Colonic mucosa (tissue), 4 donors: ENCODE measurements around the gene EFCAB8. TPM values are rescaled to one million over a fixed set of nuclear protein-coding genes. Genes with fewer than 3 reads are reported as not detected.
"Not testable (repeated sequence)": the region's sequence is repeated elsewhere in the genome, so short reads cannot be mapped to it uniquely, and the experiment has no call there.

Source experiments
- DNase-seq: peaks from one replicate; pipeline ENCODE4 v3.0.0-alpha.2; 2020
- H3K27ac ChIP-seq: fragments of 200-600 bp; one replicate; pipeline ENCODE4 v1.8.0; 2021
- H3K27me3 ChIP-seq: fragments of 200-600 bp; one replicate; pipeline ENCODE4 v1.8.0; 2021
- H3K36me3 ChIP-seq: fragments of 200-600 bp; one replicate; pipeline ENCODE4 v1.8.0; 2021
- H3K4me1 ChIP-seq: fragments of 200-600 bp; one replicate; pipeline ENCODE4 v1.8.0; 2021; ENCODE audit warnings: mild to moderate bottlenecking
- H3K4me3 ChIP-seq: fragments of 200-600 bp; one replicate; pipeline ENCODE4 v1.8.0; 2021
- H3K9ac ChIP-seq, 2 donors: one replicate each; pipeline ENCODE4 v1.7.0; 2013; ENCODE audit warnings: control low read depth in 2 of 2, low read depth in 2 of 2, low read length in 2 of 2
- H3K9me3 ChIP-seq: fragments of 200-600 bp; one replicate; pipeline ENCODE4 v1.8.0; 2021
- intact Hi-C: fragments of 100-400 bp; cut with DNase I; formaldehyde crosslinking; loops from one replicate; pipeline ENCODE4 v1.14.1; 2022
- total RNA-seq, 2 donors: library from RNA; stranded (reverse); fragmentation: NEBNext Ultra II Directional in 1 of 2; extraction: Animal tissue kit (Norgen Biotek cat#: 25700) in 1 of 2; gene quantifications; one replicate each; pipeline ENCODE4 v1.2.1, GENCODE V29; 2021
- TF ChIP-seq, protein P1 (sequence below): fragments of 200-600 bp; IDR thresholded peaks from one replicate; pipeline ENCODE4 v1.8.0; 2022; ENCODE audit warnings: antibody characterized with exemption, mild to moderate bottlenecking
- donor health status: healthy.
- donor health status: DM: no; HTN: no; CAD: no.
- donor health status: DM: no; HTN: no; CAD: no.

EFCAB8 gene
- total RNA-seq, 2 donors from 2014 or later = 0.11 to 0.72 TPM

DNA sequence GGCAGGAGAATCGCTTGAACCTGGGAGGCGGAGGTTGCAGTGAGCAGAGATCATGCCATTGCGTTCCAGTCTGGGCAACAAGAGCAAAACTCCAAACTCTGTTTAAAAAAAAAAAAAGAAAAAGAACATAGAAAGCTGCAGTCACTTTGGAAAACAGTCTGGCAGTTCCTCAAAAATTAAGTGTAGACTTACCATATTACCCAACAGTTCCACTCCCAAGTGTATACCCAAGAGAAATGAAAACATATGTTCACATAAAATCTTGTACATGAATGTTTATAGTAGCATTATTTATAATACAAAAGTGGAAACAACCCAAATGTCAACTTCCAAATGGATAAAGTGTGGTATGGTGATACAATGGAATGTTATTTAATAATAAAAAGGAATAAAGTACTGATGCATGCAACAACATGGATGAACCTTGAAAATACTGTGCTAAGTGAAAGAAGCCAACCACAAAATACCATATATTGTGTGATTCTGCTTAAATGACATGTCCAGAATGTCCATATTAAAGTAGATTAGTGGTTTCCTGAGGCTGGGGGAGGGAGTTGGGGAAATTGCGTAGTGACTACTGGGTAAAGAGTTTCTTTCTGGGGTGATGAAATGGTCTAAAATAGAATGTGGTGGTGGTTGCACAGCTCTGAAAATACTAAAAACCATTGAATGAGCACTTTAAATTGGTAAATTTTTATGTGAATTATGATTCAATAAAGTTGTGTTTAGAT is 82.6 kb downstream of the EFCAB8 start:
- no peaks in the 10 kb centered on the region for H3K36me3 ChIP-seq
- H3K27me3 ChIP-seq = no peaks in the 10 kb centered on the region
- H3K4me1 ChIP-seq = no peaks in the 10 kb centered on the region
- H3K27ac ChIP-seq = no peak overlapping the region
- H3K4me3 ChIP-seq = no peak overlapping the region
- TF ChIP-seq, protein P1, sequence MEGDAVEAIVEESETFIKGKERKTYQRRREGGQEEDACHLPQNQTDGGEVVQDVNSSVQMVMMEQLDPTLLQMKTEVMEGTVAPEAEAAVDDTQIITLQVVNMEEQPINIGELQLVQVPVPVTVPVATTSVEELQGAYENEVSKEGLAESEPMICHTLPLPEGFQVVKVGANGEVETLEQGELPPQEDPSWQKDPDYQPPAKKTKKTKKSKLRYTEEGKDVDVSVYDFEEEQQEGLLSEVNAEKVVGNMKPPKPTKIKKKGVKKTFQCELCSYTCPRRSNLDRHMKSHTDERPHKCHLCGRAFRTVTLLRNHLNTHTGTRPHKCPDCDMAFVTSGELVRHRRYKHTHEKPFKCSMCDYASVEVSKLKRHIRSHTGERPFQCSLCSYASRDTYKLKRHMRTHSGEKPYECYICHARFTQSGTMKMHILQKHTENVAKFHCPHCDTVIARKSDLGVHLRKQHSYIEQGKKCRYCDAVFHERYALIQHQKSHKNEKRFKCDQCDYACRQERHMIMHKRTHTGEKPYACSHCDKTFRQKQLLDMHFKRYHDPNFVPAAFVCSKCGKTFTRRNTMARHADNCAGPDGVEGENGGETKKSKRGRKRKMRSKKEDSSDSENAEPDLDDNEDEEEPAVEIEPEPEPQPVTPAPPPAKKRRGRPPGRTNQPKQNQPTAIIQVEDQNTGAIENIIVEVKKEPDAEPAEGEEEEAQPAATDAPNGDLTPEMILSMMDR = no peak
- H3K9me3 ChIP-seq = no peaks in the 10 kb centered on the region
- intact Hi-C loops = no loop called here
- H3K9ac ChIP-seq = no peak overlapping the region
- no peak for DNase-seq

DNA sequence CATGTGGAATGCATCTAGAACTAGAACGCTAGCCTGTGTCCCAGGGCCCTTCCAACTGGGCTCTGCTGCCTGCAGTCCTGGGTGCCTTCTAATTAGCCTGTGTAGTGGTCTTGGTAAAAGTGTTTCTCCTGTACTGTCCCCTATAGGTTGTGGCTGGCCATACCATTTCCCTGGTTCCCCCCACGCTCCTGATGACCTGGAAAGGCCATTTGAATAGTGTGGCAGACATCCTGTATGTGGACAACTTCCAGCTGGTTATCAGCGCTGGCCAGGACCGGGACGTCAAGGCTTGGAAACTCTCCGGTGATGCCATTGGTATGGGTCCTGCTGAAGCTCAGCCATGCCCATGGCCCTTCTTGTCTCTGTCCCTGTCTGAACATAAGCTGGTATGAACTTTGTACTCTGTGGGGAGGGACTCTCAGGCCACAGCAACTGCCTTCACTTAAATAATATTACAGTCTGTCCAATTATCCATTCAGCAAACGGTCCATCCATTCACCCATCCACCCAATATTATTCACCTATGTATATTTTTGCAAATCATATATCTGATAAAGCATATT is 84.8 kb downstream of the EFCAB8 start:
- no peak overlapping the region for H3K4me3 ChIP-seq
- TF ChIP-seq, protein P1 = no peak
- no peaks in the 10 kb centered on the region for H3K36me3 ChIP-seq
- H3K9ac ChIP-seq = no peak overlapping the region
- no peak overlapping the region for H3K27ac ChIP-seq
- no peaks in the 10 kb centered on the region for H3K27me3 ChIP-seq
- no peaks in the 10 kb centered on the region for H3K4me1 ChIP-seq
- H3K9me3 ChIP-seq = no peaks in the 10 kb centered on the region
- no peak for DNase-seq
- intact Hi-C loops = no loop called here

DNA sequence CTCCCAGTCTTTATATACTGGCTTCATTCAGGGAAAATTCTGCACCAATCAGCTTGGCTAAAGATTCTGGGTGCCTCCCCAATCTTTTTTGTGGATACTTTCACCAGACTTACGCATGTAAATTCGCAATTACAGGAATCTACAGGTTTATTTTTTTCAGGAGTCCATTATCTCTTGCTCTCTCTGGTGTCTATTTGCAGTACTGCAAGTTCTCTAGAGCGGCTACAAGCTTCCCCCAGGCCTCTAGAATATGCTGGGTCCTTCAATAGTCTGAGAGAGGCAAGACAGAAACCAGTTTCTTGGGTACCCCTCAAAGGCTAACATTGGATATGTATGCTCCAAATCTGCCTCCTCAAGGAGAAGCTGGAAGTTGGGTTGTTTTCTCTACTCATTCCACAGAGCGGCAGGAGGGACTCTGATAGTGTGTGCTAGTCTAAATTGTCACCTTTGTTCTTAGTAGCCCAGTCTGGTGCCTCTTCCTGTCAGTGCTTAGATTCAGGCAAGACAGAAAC is 87.0 kb downstream of the EFCAB8 start:
- TF ChIP-seq, protein P1 = no peak
- H3K9ac ChIP-seq = no peak overlapping the region
- DNase-seq = no peak
- no peak overlapping the region for H3K27ac ChIP-seq
- H3K4me3 ChIP-seq = no peak overlapping the region
- no peaks in the 10 kb centered on the region for H3K4me1 ChIP-seq
- H3K9me3 ChIP-seq = no peaks in the 10 kb centered on the region
- no peaks in the 10 kb centered on the region for H3K27me3 ChIP-seq
- intact Hi-C loops = no loop called here
- H3K36me3 ChIP-seq = no peaks in the 10 kb centered on the region

DNA sequence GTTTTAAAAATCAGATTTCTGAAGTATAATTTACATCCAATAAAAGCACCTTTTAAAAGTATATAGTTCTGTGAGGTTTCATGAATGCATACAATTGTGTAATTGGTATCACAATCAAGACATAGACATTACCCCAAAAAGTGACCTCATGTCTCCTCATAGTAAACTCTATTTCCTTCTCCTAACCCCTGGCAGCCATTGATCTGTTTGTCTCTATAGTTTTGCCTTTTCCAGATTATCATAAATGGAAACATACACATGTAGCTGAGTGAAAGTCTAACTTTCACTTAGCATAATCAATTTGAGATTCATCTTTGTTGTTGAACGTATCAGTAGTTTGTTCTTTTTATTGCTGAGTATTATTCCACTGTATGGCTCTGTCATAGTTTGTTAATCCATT is 87.9 kb downstream of the EFCAB8 start:
- H3K9ac ChIP-seq = no peak overlapping the region
- H3K9me3 ChIP-seq = no peaks in the 10 kb centered on the region
- no peak for DNase-seq
- H3K36me3 ChIP-seq = no peaks in the 10 kb centered on the region
- TF ChIP-seq, protein P1 = no peak
- H3K27me3 ChIP-seq = no peaks in the 10 kb centered on the region
- H3K4me3 ChIP-seq = no peak overlapping the region
- no peaks in the 10 kb centered on the region for H3K4me1 ChIP-seq
- H3K27ac ChIP-seq = no peak overlapping the region
- intact Hi-C loops = no loop called here

DNA sequence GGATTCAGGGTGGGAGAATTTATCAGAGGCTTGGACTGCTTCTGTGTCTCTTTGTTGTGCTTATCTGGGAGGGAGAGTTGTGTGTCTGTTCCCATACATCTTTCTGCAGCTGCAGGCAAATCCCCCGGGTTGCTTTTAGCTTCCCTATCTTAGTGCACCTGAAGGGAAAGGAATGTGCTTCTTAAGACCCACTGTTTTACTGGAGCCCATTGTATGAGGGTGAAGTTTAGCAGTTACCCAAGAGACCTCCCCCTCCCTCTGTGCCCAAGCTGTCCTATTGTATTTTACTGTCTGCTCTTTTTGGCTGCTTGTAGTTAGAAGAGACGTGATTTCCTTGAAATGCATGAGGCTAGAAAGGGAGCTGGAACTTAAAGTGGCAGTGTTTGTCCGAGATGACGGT is 91.8 kb downstream of the EFCAB8 start:
- H3K4me3 ChIP-seq, H3K9me3 ChIP-seq, H3K4me1 ChIP-seq, H3K27me3 ChIP-seq, H3K27ac ChIP-seq, DNase-seq, H3K9ac ChIP-seq, intact Hi-C loops, H3K36me3 ChIP-seq: not testable (repeated sequence)

DNA sequence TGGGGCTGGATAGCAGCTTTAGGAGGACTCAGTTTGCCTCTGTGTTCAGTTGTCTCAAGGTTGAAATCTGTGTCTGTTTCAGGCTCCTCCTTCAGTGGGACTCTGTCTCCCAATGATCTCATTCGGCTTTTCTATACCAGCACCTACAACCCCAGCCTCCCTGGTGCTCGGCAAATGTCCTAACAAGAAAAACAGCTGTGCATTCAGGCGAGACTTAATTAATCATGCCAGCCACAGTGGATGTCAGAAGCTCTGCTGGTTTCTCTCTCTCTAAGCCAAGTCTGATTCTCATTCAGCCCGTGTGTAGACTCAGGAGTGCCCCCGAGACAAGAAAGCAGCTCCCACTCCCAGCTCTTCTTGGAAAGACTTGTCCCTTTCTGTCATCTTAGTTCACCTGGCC is 98.7 kb downstream of the EFCAB8 start:
- Histone ChIP-seq H3K4me1 (no peaks in the 10 kb centered on the region), H3K27me3 (no peaks in the 10 kb centered on the region), H3K36me3 (no peaks in the 10 kb centered on the region), H3K4me3 (no peak overlapping the region), H3K9me3 (no peaks in the 10 kb centered on the region), H3K9ac (no peak overlapping the region), H3K27ac (no peak overlapping the region)
- DNase-seq = no peak
- intact Hi-C loops = no loop called here
- TF ChIP-seq, protein P1 = no peak
